CD4-positive, alpha-beta T cell (primary cell): Measurements from ENCODE around the gene PARD6B. TPM values are rescaled to one million over a fixed set of nuclear protein-coding genes. Genes with fewer than 3 reads are reported as not detected.

ENCODE experiments used
- ATAC-seq: fragments of 200-7000 bp; cut with Tn5 transposase; one replicate; pipeline ENCODE4 v1.10.0; 2022; ENCODE audit warnings: mild to moderate bottlenecking; ENCODE audit not compliant: poor library complexity
- CTCF ChIA-PET: fragments of 350-600 bp; sonication (Branson Sonifier 250); formaldehyde crosslinking; loops from one replicate; lab custom pipeline; 2021; ENCODE audit warnings: antibody characterized with exemption, inconsistent platforms; lab: Charles Lee
- POLR2A ChIA-PET: fragments of 350-600 bp; sonication (Branson Sonifier 250); formaldehyde crosslinking; loops from one replicate; lab custom pipeline; 2021; ENCODE audit warnings: antibody characterized with exemption, inconsistent platforms; lab: Charles Lee
- DNase-seq, 14 experiments: peaks; one replicate each; pipeline ENCODE4 v3.0.0-alpha.2; 2013 to 2020; ENCODE audit warnings: mixed read lengths in 2 of 14
- H3K27ac ChIP-seq, 2 donors: one replicate each; pipeline versions ENCODE4 v1.5.1 to v1.7.0; 2013; ENCODE audit warnings: low read length in 2 of 2, low read depth in 1 of 2, mild to moderate bottlenecking in 1 of 2
- H3K27me3 ChIP-seq, 2 experiments: 1 replicate in 1 of 2; 2 replicates in 1 of 2; pipeline versions ENCODE4 v1.6.1 to v1.7.0; 2013; ENCODE audit warnings: low read length in 2 of 2, control low read depth in 1 of 2, mild to moderate bottlenecking in 1 of 2, moderate library complexity in 1 of 2; ENCODE audit not compliant: insufficient read depth in 2 of 2, control insufficient read depth in 1 of 2
- H3K36me3 ChIP-seq: one replicate; pipeline ENCODE4 v1.6.1; 2013; ENCODE audit warnings: low read length, control low read depth; ENCODE audit not compliant: insufficient read depth
- H3K4me1 ChIP-seq: one replicate; pipeline ENCODE4 v1.6.1; 2013; ENCODE audit warnings: low read length, control low read depth; ENCODE audit not compliant: insufficient read depth
- H3K4me3 ChIP-seq: one replicate; pipeline ENCODE4 v1.5.1; 2013; ENCODE audit warnings: mild to moderate bottlenecking, low read length, moderate library complexity
- H3K9me3 ChIP-seq, 2 experiments: 1 replicate in 1 of 2; 2 replicates in 1 of 2; pipeline versions ENCODE4 v1.6.1 to v1.7.0; 2013; ENCODE audit warnings: low read length in 2 of 2, mild to moderate bottlenecking in 2 of 2, control low read depth in 1 of 2, moderate library complexity in 1 of 2; ENCODE audit not compliant: control insufficient read depth in 1 of 2, insufficient read depth in 1 of 2
- H3K27ac Mint-ChIP-seq: one replicate; pipeline ENCODE4 v1.8.0; 2020; ENCODE audit warnings: mixed read lengths
- H3K27me3 Mint-ChIP-seq: one replicate; pipeline ENCODE4 v1.8.0; 2021; ENCODE audit warnings: mixed read lengths
- H3K36me3 Mint-ChIP-seq: one replicate; pipeline ENCODE4 v1.8.0; 2021; ENCODE audit warnings: low read depth, mixed read lengths
- H3K4me1 Mint-ChIP-seq: one replicate; pipeline ENCODE4 v1.8.0; 2021; ENCODE audit warnings: low read depth, mixed read lengths
- H3K4me3 Mint-ChIP-seq: one replicate; pipeline ENCODE4 v1.8.0; 2020; ENCODE audit warnings: mild to moderate bottlenecking, mixed read lengths
- H3K9me3 Mint-ChIP-seq: one replicate; pipeline ENCODE4 v1.8.0; 2020; ENCODE audit warnings: mixed read lengths
- CTCF ChIP-seq: fragments of 200-600 bp; IDR thresholded peaks from one replicate; pipeline ENCODE4 v1.8.0; 2022; ENCODE audit warnings: antibody characterized with exemption, mild to moderate bottlenecking
- intact Hi-C, 2 experiments: fragments of 100-400 bp; cut with DNase I in 1 of 2; cut with micrococcal nuclease in 1 of 2; formaldehyde crosslinking; loops; one replicate each; pipeline versions ENCODE4 v1.15.1 to v1.9.0; 2023 to 2025; cut with DNase I, micrococcal nuclease
- total RNA-seq, 174 experiments: library from RNA in 2 of 174; stranded (reverse) in 2 of 174; gene quantifications; one replicate each; pipeline ENCODE4 v1.2.3 and lab custom pipeline; 2021 to 2026

PARD6B gene
- total RNA-seq, 2 experiments from 2014 or later: 5.6 to 8.2 TPM

- no peaks in the 10 kb centered on the region for H3K4me1 ChIP-seq
- no peaks in the 10 kb centered on the region for H3K9me3 ChIP-seq
- ChIA-PET CTCF (no interaction called here), POLR2A (no interaction called here)
- H3K27ac ChIP-seq: no peak overlapping the region
- no peak for ATAC-seq
- DNase-seq: no peak
- H3K36me3 ChIP-seq: no peaks in the 10 kb centered on the region
- H3K4me3 Mint-ChIP-seq: no peak overlapping the region
- no peak overlapping the region for H3K4me3 ChIP-seq
- no peak overlapping the region for H3K27ac Mint-ChIP-seq
- no peaks in the 10 kb centered on the region for H3K4me1 Mint-ChIP-seq
- H3K27me3 ChIP-seq: no peaks in the 10 kb centered on the region
- peaks cover 14% of the 10 kb centered on the region for H3K27me3 Mint-ChIP-seq
- no peak for TF ChIP-seq CTCF
- no peaks in the 10 kb centered on the region for H3K9me3 Mint-ChIP-seq
- H3K36me3 Mint-ChIP-seq: no peaks in the 10 kb centered on the region
- intact Hi-C loops: no loop called here
These were observed 48.3 kb upstream of the PARD6B start for GRCh38 chr20:50682947-50683530.

- DNase-seq (no peak), ATAC-seq (no peak)
- H3K27ac ChIP-seq: no peak overlapping the region
- intact Hi-C loops: no loop called here
- no peak for TF ChIP-seq CTCF
- CTCF ChIA-PET: no interaction called here
- Mint-ChIP-seq H3K9me3 (no peaks in the 10 kb centered on the region), H3K27me3 (peaks cover 14% of the 10 kb centered on the region), H3K36me3 (no peaks in the 10 kb centered on the region), H3K4me1 (no peaks in the 10 kb centered on the region), H3K27ac (no peak overlapping the region), H3K4me3 (no peak overlapping the region)
- H3K4me1 ChIP-seq: no peaks in the 10 kb centered on the region
- no peaks in the 10 kb centered on the region for H3K9me3 ChIP-seq
- H3K27me3 ChIP-seq: peaks cover 0 to 2% of the 10 kb centered on the region in 2 experiments
- no peak overlapping the region for H3K4me3 ChIP-seq
- no peaks in the 10 kb centered on the region for H3K36me3 ChIP-seq
- POLR2A ChIA-PET: no interaction called here
These were observed 47.8 kb upstream of the PARD6B start for GRCh38 chr20:50683570-50683969.

GRCh38 chr20:50686821-50687220 lies 44.6 kb upstream of the PARD6B start:
- Histone ChIP-seq H3K9me3 (no peaks in the 10 kb centered on the region), H3K4me1 (peaks cover 12% of the 10 kb centered on the region), H3K27ac (no peak overlapping the region), H3K27me3 (peaks cover 21 to 27% of the 10 kb centered on the region in 2 experiments), H3K36me3 (no peaks in the 10 kb centered on the region), H3K4me3 (no peak overlapping the region)
- DNase-seq: no peak
- no peak for ATAC-seq
- no peaks in the 10 kb centered on the region for H3K36me3 Mint-ChIP-seq
- CTCF ChIA-PET: interaction anchor here (0.5 kb wide), 1 partner anchor 214 kb away, joined by 3 read pairs; no protein-coding TSS in a partner anchor
- no peak overlapping the region for H3K27ac Mint-ChIP-seq
- intact Hi-C loops: no loop called here
- H3K4me3 Mint-ChIP-seq: no peak overlapping the region
- H3K27me3 Mint-ChIP-seq: peaks cover 39% of the 10 kb centered on the region
- POLR2A ChIA-PET: no interaction called here
- no peaks in the 10 kb centered on the region for H3K4me1 Mint-ChIP-seq
- no peaks in the 10 kb centered on the region for H3K9me3 Mint-ChIP-seq
- no peak for TF ChIP-seq CTCF
